Stimulated activated CD4-positive, alpha-beta T cell treated with anti-CD3 and anti-CD28 coated beads, Interleukin-4, amount 100 ng/mL, for 4 hours (primary cell): ENCODE results near the gene TGFBR2.
"Not testable (repeated sequence)": the region's sequence is repeated elsewhere in the genome, so short reads cannot be mapped to it uniquely, and the experiment has no call there.

Experiments
- DNase-seq, 2 experiments: peaks; one replicate each; pipeline ENCODE4 v3.0.0-alpha.2; 2020

Gene TGFBR2

GRCh38 chr3:30658328-30659052 lies 52.1 kb downstream of the TGFBR2 start:
- peak in 1 of 2 experiments; percentile 33 for DNase-seq

- no peak for DNase-seq
Measured at GRCh38 chr3:30659270-30660130, 53.1 kb downstream of the TGFBR2 start.

GRCh38 chr3:30660136-30660535 lies 53.7 kb downstream of the TGFBR2 start:
- no peak for DNase-seq

- DNase-seq: no peak
Measured at GRCh38 chr3:30660656-30661055, 54.3 kb downstream of the TGFBR2 start.

GRCh38 chr3:30661098-30661873 lies 54.9 kb downstream of the TGFBR2 start:
- DNase-seq: peak in 1 of 2 experiments; percentile 35

- no peak for DNase-seq
Measured at GRCh38 chr3:30662836-30663235, 56.4 kb downstream of the TGFBR2 start.

- no peak for DNase-seq
Measured at GRCh38 chr3:30663533-30664241, 57.3 kb downstream of the TGFBR2 start.

- DNase-seq: no peak
Measured at GRCh38 chr3:30664459-30664858, 58.1 kb downstream of the TGFBR2 start.

- no peak for DNase-seq
Measured at GRCh38 chr3:30664884-30665283, 58.5 kb downstream of the TGFBR2 start.

- no peak for DNase-seq
Measured at GRCh38 chr3:30665539-30665938, 59.1 kb downstream of the TGFBR2 start.

- no peak for DNase-seq
Measured at GRCh38 chr3:30666572-30667279, 60.3 kb downstream of the TGFBR2 start.

- peak in 1 of 2 experiments; percentile 40 for DNase-seq
Measured at GRCh38 chr3:30667280-30667651, 60.9 kb downstream of the TGFBR2 start.

GRCh38 chr3:30668051-30668609 lies 61.7 kb downstream of the TGFBR2 start:
- no peak for DNase-seq

- not testable (repeated sequence) for DNase-seq
Measured at GRCh38 chr3:30669360-30669934, 63.0 kb downstream of the TGFBR2 start.

- no peak for DNase-seq
Measured at GRCh38 chr3:30670292-30670691, 63.9 kb downstream of the TGFBR2 start.

- DNase-seq: no peak
Measured at GRCh38 chr3:30671527-30672286, 65.3 kb downstream of the TGFBR2 start.

- DNase-seq: no peak
Measured at GRCh38 chr3:30672287-30672735, 65.9 kb downstream of the TGFBR2 start.

- no peak for DNase-seq
Measured at GRCh38 chr3:30672959-30673358, 66.6 kb downstream of the TGFBR2 start.

GRCh38 chr3:30673425-30674341 lies 67.3 kb downstream of the TGFBR2 start:
- DNase-seq: no peak
